MCF 10A (cell line): ENCODE results near the gene ST6GALNAC4. TPM values are rescaled to one million over a fixed set of nuclear protein-coding genes. Genes with fewer than 3 reads are reported as not detected.

Source experiments
- BruUV-seq: library from RNA; stranded (reverse); fragments of 400-500 nt; replicated peaks from 2 replicates; lab custom pipeline; 2021; lab: Mats Ljungman, UMichigan
- CTCF ChIA-PET: fragments of 300-600 bp; sonication (Branson Sonifier 250); formaldehyde crosslinking; extraction: SDS; loops from one replicate; lab custom pipeline; 2021; ENCODE audit warnings: antibody characterized with exemption, inconsistent platforms; lab: Yijun Ruan, JAX
- POLR2A ChIA-PET: fragments of 300-600, 350-650 bp; sonication (Branson Sonifier 250); formaldehyde crosslinking; extraction: SDS; loops from one replicate; lab custom pipeline; 2020; ENCODE audit warnings: antibody characterized with exemption, inconsistent platforms; lab: Yijun Ruan, JAX
- DNase-seq: peaks from one replicate; pipeline ENCODE4 v3.0.0-alpha.2; 2018; ENCODE audit not compliant: unreplicated experiment
- H3K27ac Mint-ChIP-seq: one replicate; pipeline ENCODE4 v1.8.0; 2022; ENCODE audit warnings: mild to moderate bottlenecking, low read depth, mixed read lengths; ENCODE audit not compliant: unreplicated experiment
- H3K27me3 Mint-ChIP-seq: one replicate; pipeline ENCODE4 v1.8.0; 2022; ENCODE audit warnings: mixed read lengths; ENCODE audit not compliant: insufficient read depth, unreplicated experiment
- H3K36me3 Mint-ChIP-seq: one replicate; pipeline ENCODE4 v1.8.0; 2022; ENCODE audit warnings: mild to moderate bottlenecking, moderate library complexity, mixed read lengths; ENCODE audit not compliant: insufficient read depth, unreplicated experiment
- H3K4me1 Mint-ChIP-seq: one replicate; pipeline ENCODE4 v1.8.0; 2022; ENCODE audit warnings: mixed read lengths; ENCODE audit not compliant: insufficient read depth, unreplicated experiment
- H3K4me3 Mint-ChIP-seq: one replicate; pipeline ENCODE4 v1.8.0; 2022; ENCODE audit warnings: mild to moderate bottlenecking, moderate library complexity, mixed read lengths; ENCODE audit not compliant: unreplicated experiment
- H3K9me3 Mint-ChIP-seq: one replicate; pipeline ENCODE4 v1.8.0; 2022; ENCODE audit warnings: mixed read lengths; ENCODE audit not compliant: unreplicated experiment
- CTCF ChIP-seq: fragments of 200-600 bp; IDR thresholded peaks from one replicate; pipeline ENCODE4 v1.8.0; 2022; ENCODE audit warnings: antibody characterized with exemption, mild to moderate bottlenecking; ENCODE audit not compliant: unreplicated experiment
- intact Hi-C: fragments of 100-400 bp; cut with micrococcal nuclease; formaldehyde crosslinking; loops from 2 replicates; pipeline ENCODE4 v1.14.1; 2022
- total RNA-seq: library from RNA; stranded (reverse); gene quantifications from 2 replicates; pipeline ENCODE4 v1.2.3, GENCODE V29; 2022

ST6GALNAC4 gene
- total RNA-seq, 1 experiment from 2014 or later: 39.5 TPM

GRCh38 chr9:127960410-127961154 lies 43.7 kb upstream of the ST6GALNAC4 start:
- intact Hi-C loops: no loop called here
- BruUV-seq: no TSS peak
- Mint-ChIP-seq H3K9me3 (no peaks in the 10 kb centered on the region), H3K4me3 (no peak overlapping the region), H3K27me3 (no peaks in the 10 kb centered on the region), H3K4me1 (peaks cover 35% of the 10 kb centered on the region), H3K27ac (peak overlapping the region; percentile 83), H3K36me3 (peaks cover 12% of the 10 kb centered on the region)
- TF ChIP-seq CTCF: no peak
- DNase-seq: no peak
- POLR2A ChIA-PET: interaction anchor here (0.7 to 11.1 kb wide), 2 partner anchors 8 to 18 kb away, joined by 3 to 86 read pairs; partner anchors contain the start of gene EEIG1
- CTCF ChIA-PET: interaction anchor here (0.5 to 2.4 kb wide), 10 partner anchors 9 to 105 kb away, joined by 3 to 7 read pairs (median 4); no protein-coding TSS in a partner anchor

- no TSS peak for BruUV-seq
- H3K27ac Mint-ChIP-seq: peak overlapping the region; percentile 83
- no peaks in the 10 kb centered on the region for H3K9me3 Mint-ChIP-seq
- peaks cover 12% of the 10 kb centered on the region for H3K36me3 Mint-ChIP-seq
- no peak for TF ChIP-seq CTCF
- CTCF ChIA-PET: interaction anchor here (0.5 to 1.1 kb wide), 4 partner anchors 9 to 150 kb away, joined by 3 to 6 read pairs (median 4); no protein-coding TSS in a partner anchor
- no peak overlapping the region for H3K4me3 Mint-ChIP-seq
- H3K27me3 Mint-ChIP-seq: no peaks in the 10 kb centered on the region
- no peak for DNase-seq
- H3K4me1 Mint-ChIP-seq: peaks cover 35% of the 10 kb centered on the region
- intact Hi-C loops: no loop called here
- POLR2A ChIA-PET: interaction anchor here (11.1 kb wide), 1 partner anchor 19 kb away, joined by 86 read pairs; the partner anchor contains the start of gene EEIG1
Measured at GRCh38 chr9:127959841-127960409, 43.1 kb upstream of the ST6GALNAC4 start.

DNA sequence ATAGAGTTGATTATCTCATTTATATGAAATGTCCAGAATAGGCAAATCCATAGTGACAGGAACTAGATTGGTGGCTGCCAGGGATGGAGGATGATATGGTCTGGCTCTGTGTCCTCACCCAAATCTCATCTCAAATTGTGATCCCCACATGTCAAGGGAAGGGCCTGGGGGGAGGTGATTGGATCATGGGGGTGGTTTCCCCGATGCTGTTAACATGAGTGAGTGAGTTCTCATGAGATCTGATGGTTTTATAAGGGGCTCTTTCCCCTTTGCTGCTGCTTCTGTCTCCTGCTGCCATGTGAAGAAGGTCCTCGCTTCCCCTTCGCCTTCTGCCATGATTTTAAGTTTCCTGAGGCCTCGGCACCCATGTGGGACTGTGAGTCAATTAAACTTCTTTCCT lies 42.6 kb upstream of the ST6GALNAC4 start:
- Mint-ChIP-seq H3K27me3 (no peaks in the 10 kb centered on the region), H3K27ac (peak overlapping the region; percentile 83), H3K36me3 (peaks cover 12% of the 10 kb centered on the region), H3K4me3 (no peak overlapping the region), H3K9me3 (no peaks in the 10 kb centered on the region), H3K4me1 (peaks cover 37% of the 10 kb centered on the region)
- BruUV-seq: no TSS peak
- DNase-seq: no peak
- ChIA-PET CTCF (interaction anchor here (0.7 to 1.0 kb wide), 2 partner anchors 76 to 150 kb away, joined by 4 to 7 read pairs; no protein-coding TSS in a partner anchor), POLR2A (interaction anchor here (0.6 to 6.0 kb wide), 2 partner anchors 20 to 251 kb away, joined by 3 to 43 read pairs; partner anchors contain the start of gene EEIG1)
- intact Hi-C loops: no loop called here
- no peak for TF ChIP-seq CTCF

GRCh38 chr9:127958728-127959127 lies 41.9 kb upstream of the ST6GALNAC4 start:
- intact Hi-C loops: no loop called here
- no peak for DNase-seq

More at GRCh38 chr9:127958728-127959127, 41.9 kb upstream of the ST6GALNAC4 start:
- POLR2A ChIA-PET: interaction anchor here (0.6 to 6.0 kb wide), 3 partner anchors 21 to 251 kb away, joined by 3 to 43 read pairs (median 3); partner anchors contain the start of gene EEIG1
- BruUV-seq: no TSS peak
- no peak overlapping the region for H3K4me3 Mint-ChIP-seq
- H3K9me3 Mint-ChIP-seq: no peaks in the 10 kb centered on the region
- H3K27me3 Mint-ChIP-seq: no peaks in the 10 kb centered on the region
- no peak for TF ChIP-seq CTCF
- H3K4me1 Mint-ChIP-seq: peaks cover 37% of the 10 kb centered on the region
- H3K27ac Mint-ChIP-seq: no peak overlapping the region
- CTCF ChIA-PET: interaction anchor here (0.9 to 9.2 kb wide), 3 partner anchors 15 to 106 kb away, joined by 3 to 90 read pairs (median 7); no protein-coding TSS in a partner anchor
- H3K36me3 Mint-ChIP-seq: peaks cover 12% of the 10 kb centered on the region
